Activated T-cell treated with anti-CD3 and anti-CD28 coated beads for 1 hour (primary cell): ENCODE measurements around the gene TAF8.

Experiments used
- DNase-seq: peaks from one replicate; pipeline ENCODE4 v3.0.0-alpha.2; 2020; ENCODE audit warnings: low read depth

Gene TAF8

DNA sequence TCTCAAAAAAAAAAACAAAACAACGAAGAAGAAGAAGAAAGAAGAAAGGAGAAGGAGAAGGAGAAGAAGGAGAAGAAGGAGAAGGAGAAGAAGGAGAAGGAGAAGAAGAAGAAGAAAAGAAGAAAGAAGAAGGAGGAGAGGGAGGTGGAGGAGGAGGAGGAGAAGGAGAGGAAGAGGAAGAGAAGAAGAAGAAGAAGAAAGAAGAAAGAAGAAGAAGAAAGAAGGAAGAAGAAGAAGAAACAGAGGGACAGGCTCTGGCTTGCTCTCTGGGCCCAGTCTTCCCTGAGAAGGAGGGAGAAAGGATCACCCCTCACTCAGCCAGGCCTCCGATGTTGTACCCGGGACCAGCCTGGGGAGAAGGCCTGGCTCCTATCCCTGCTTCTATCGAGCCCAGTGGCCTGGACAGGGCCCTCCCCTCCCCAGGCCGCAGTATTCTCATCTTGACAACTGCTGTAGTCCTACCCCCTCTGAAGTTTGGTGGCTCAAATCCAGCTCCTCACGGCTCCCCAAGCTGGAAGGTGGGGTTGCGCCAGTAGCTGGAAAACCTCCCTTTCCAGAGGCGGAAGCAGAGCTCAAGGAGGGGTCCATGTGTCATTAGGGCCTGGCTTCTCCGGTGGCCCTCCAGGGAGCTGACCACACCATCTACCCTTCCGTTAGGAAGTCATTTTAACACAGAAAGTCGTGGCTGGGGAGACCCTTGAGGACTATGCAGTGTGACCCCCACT is 73.2 kb downstream of the TAF8 start:
- no peak for DNase-seq

DNA sequence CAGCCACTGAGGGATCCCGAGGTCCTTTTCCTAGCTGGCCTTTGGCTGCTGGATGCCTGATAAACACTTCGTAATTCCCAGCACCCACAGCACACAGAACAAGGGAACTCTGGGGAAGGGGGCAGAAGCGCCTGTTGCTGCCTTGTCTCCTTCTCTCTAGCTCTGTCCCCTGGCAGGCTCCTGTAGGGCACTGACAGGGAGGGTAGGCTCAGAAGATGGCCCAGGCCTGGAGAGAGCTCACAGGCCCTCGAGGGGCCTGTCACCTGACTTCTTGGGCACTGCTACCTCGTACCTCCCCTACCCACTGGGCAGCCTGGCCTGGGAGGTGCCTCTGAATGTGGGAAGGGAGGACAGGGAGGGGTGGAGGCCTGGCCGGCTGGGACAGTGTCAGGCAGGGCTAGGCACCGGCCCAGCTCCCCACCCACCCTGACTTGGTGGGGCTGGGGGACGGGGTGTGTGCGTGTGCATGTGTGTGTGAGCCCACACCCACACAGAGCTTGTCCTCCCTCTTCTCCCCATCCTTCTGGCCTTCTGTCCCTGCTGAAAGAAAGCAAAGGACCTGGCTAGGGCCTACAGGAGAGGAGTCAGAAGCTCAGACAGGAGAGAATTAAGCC is 74.0 kb downstream of the TAF8 start:
- DNase-seq: no peak

DNA sequence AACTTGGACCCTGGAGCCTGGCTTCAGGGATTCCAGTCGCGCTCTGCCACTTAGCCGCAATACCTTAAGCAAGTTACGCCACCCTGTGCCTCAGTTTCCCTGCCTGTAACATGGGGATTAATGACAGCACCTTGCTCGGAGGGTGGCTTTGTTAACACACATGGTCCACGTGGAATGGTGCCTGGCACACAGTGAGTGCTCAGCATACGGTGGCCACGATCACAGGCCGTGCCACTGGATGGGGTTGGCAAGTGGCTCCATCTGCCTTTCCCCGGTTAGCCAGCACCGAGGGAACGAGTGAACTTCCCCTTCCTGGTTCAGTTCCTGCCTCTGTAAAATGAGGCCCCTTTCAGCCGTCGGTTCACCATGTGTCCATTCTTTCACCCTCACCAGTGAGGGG is 74.9 kb downstream of the TAF8 start:
- DNase-seq: no peak

DNA sequence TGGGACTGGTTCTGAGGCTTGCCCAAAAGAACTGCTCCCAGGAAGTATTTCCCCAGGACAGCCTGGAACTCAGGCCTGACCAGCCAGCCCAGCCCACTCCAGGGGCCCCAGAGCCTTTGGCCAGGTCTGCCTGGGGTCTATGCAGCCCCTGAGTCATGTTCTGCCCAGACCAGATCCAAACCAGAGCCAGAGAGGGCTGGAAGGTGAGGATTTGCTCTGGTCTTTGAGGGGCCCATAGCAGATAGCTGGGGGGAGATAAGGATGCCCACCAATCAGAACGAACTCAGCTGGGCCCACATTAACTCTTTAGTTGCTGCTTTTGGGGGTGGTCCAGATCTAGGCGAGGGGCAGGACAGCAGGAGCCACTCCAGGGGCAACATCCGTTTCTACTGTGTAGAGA is 75.3 kb downstream of the TAF8 start:
- no peak for DNase-seq

DNA sequence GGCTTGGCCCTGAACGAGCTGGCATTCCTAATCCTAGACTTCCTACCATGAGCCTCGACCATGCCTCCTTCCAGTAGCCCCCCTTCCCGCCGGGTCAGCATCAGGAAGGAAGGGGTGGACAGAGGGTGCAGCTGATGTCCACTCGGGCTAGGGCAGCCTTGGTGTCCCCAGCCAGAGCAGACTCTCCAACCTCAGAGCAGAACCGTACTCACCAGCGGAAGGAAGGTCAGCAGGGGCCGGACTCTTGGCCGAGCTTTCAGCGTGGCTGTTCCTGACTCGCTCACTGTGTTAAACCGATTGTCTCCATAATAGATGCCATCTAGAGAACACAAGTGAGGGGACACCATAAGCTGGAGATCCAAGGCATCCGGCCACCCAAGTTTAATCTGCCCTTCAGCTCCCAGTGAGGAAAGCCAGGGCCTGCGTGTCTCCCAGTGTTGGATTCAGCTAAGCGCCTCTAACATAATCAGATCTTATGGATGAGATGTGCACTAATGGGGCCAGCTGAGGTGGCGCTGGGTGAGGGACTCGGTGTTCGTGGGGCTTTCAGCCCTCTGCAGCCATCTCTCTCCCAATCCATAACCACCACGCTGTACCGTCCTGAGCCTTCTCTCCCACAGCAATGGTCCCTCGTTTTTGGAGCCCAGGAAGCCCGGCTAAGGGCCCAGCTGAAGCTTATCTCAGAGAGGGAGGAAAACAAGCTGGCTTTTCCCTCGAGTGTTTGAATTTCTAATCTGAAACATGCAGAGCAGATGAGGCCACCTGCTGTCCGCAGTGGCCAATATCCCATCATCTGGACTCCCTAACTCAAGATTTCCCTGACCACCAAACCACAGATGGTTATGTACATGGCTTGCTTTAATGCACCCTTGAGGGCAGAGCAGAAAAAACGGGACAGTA is 78.4 kb downstream of the TAF8 start:
- DNase-seq: no peak

DNA sequence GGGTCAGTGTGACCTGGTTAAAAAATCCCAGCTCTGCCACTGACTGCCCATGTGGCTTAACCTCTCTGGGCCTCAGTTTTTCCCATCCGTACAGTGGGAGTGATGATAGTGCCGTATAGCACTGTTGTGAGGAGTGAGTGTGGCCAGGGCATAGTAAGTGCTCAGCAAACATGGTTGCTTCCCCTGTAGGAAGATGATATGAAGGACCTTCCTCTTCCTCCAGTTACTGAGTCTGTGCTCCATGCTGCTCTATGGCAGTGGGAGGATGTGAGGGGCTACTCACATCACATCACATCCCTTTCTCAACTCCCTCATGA is 79.0 kb downstream of the TAF8 start:
- no peak for DNase-seq

DNA sequence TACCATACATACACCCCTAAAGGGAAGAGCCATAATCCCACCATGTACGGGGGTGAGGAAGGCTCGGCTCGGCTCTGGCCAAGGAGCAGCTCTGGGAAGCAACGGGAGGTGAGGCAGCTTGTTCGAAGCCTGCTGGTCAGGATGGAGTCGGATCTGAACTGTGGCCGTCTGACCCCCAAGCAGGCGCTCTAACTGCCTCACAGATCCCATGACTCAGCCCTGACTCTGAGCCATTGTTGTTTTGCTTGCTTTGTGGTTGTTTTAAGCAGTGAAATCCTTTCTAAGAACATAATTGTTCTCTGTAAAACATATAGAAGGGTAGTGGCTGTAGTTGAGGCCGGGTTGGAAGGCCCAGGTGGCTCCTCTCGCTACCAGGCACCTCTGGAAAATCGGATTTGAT is 81.2 kb downstream of the TAF8 start:
- no peak for DNase-seq

DNA sequence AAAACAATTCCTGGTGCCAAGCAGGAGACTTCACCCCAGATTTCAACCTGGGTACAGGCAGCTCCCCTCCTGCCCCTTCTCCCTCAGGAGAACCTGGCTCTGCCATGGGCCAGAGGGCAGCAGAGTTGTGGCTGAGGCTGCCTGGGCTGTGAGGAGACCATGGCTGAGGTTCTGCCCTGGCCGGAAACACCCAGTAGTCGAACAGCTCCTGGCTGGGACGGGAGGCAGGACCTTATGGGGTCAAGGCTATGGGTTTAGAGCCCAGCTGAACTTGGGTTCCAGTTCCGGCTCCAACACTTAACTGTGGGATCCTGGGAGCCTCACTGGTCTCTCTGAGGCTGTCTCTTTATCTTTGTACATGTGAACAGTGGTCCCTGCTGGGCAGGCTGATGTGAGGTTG is 83.6 kb downstream of the TAF8 start:
- no peak for DNase-seq

DNA sequence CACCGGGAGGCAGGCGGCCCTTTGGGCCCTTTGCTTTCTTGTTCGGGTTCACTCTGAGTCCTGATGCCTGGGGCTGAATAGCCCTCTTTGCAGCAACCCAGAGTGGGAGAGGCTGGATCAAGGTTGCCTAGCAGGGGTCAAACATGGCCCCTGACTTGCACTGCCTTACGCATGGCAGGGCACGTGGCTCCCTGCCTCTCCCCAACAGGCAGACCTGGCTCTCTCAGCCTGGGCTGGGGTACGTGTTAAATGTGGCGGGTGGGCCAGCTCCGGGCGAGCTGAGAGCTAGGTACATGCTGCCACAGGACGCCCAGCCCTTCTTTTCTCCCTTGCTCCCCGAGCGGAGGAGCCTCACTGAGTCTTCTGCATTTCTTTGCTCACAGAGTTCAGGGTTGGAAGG is 84.8 kb downstream of the TAF8 start:
- DNase-seq: no peak

DNA sequence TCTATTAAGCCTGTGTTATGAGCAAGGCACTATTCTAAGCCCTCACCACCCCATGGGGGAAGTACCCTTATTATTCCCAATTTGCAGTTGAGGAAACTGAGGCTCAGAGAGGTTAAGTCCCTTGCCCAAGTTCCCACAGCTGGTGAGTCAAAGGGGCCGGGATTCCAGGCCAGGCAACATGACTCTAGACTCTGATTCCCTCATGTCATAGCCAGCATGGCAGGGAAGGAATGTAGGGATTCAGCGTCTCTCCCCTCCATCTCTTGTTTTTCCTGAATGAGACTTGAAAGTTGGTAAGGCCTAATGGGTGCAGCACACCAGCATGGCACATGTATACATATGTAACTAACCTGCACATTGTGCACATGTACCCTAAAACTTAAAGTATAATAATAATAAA is 85.4 kb downstream of the TAF8 start:
- no peak for DNase-seq

DNA sequence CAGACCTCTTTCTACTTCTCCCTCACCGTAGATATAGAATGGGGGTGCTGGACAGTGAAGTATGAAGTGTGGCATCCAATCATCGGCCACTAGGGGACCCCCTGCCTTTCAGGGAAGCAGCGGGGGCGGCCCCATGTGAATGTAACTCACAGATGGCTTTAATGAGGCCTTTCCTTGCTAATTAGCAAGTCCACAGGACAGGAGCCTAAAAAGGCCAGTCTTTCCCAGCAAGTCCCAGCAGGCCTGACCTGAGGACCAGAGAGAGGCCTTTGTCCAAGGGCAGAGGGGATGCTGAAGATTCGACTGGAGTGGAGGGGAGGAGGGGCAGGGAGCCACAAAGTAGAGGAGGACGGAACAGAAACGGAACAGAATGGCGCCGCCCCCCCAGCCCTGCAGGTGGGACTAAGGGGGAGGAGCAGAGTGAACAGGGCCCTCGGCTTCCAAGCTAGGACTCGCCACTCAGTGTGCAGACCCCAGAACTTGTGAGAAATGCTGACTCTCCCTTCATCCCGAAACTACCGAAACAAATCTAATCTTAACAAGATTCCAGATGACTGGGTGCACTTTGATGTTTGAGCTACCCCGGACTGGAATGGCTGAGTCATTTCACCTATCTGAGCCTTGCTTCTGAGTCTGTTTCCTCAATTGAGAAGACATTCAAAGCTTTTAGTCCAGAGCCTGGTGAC is 86.3 kb downstream of the TAF8 start:
- no peak for DNase-seq
